Tongue (tissue), 2 donors: Measurements from ENCODE around the gene ETF1. TPM values are rescaled to one million over a fixed set of nuclear protein-coding genes. Genes with fewer than 3 reads are reported as not detected.
A peak's percentile ranks its signal among the peaks of the same experiment; 100 is the strongest.

Experiments used
- DNase-seq: peaks from one replicate; pipeline ENCODE4 v3.0.0-alpha.2; 2015
- total RNA-seq: library from RNA; depleted of rRNA; stranded (reverse); fragments of >200 nt; gene quantifications from one replicate; pipeline ENCODE4 v1.2.3, GENCODE V29; 2014

ETF1 gene
- total RNA-seq, 1 donor from 2014 or later: 57.7 TPM

GRCh38 chr5:138563340-138564118, 20.5 kb upstream of the ETF1 start:
- DNase-seq: no peak

DNA sequence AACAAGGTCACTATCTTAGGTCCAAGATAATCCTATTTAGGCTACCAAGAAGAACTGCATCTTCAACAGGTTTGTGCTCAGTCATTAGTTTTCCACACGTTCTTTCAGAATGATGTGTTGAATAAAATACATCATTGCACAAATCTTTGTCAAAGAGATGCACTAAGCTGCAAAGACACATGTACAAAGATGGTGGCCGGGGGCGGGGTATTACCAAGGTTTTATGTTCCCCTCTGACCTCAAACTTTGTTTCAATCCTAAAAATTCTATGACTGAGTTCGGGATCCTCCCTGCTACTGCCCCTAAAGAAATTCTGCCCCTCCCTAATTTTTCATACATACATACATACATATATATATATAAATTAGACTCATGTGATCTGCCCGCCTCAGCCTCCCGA, 17.9 kb upstream of the ETF1 start:
- DNase-seq: no peak

DNA sequence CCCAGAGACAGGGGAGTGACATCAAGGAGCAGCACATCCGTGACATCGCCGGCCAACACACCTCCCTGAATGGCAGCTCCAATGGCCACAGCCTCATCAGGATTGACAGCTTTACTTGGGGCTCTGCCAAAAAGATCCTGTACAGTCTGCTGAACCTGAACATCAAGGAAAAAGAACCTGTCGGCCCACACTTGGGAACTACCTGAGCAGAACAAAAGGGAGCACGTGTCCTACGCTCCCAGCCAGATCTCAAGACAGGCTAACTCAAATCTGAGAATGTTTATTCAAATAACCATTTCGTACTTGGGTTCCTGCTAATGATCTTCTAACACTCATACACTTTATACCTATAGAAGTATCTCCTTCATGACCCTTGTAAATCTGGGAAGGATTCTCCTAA, 16.9 kb upstream of the ETF1 start:
- DNase-seq: peak; percentile 23

- no peak for DNase-seq
Observed at GRCh38 chr5:138557677-138558076, 14.6 kb upstream of the ETF1 start.

DNA sequence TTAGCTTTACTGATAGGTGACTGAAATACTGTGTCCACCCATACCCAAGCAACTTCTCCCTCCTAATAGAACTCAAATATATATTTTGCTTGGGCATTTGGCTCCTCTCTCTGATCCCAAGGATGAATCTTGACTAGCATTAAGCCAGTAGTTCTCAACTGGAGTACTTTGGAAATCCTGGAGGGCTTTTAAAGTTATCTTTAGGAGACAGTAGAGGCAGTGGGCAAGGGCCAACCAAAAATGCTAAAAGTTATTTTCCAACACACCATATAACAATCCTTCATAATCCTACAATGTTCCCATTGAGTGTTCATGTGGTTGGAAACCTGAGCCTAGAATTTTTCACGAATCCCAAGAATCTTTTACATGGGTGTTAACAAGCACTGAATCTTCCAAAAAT, 11.1 kb upstream of the ETF1 start:
- no peak for DNase-seq

DNA sequence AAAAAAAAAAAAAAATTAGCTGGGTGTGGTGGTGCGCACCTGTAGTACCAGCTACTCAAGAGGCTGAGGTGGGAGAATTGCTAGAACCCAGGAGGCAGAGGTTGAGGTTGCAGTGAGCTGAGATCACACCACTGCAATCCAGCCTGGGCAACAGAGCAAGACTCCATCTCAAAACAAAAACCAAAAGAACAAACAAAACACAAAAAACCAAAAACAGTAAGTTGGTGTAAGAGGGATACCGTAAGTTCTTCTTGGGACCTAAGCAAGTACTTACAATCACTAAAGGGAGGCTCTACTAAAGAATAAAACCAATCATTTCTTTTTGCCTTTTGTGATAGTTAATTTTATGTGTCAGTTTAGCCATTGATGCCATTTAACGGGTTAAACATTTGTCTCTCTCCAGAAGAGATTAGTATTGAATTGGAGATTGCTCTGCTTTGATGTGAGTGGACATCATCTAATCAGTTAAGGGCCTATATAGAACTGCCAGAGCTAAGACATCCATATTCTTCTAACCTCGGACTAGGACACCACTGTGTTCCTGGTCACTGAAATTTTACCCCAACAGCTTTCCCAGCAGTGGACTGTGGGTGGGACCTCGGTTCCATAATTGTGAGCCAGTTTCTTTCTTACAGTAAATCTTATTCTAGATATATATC, 10.5 kb upstream of the ETF1 start:
- no peak for DNase-seq

DNA sequence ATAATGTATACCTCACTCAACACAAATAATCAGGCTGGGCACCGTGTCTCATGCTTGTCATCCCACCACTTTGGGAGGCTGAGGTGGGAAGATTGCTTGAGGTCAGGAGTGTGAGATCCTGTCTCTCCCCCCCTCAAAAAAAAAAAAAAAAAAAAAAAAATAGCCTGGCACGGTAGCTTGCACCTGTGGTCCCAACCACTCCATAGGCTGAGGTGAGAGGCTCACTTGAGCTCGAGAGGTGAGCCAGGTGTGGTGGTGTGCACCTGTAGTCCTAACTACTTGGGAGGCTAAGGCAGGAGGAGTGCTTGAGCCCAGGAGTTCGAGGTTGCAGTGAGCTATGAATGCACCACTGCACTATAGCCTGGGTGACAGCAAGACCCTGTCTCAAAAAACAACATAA, 9.6 kb upstream of the ETF1 start:
- no peak for DNase-seq

GRCh38 chr5:138549414-138549813, 6.4 kb upstream of the ETF1 start:
- no peak for DNase-seq

GRCh38 chr5:138545919-138546562, 3.0 kb upstream of the ETF1 start:
- DNase-seq: no peak

DNA sequence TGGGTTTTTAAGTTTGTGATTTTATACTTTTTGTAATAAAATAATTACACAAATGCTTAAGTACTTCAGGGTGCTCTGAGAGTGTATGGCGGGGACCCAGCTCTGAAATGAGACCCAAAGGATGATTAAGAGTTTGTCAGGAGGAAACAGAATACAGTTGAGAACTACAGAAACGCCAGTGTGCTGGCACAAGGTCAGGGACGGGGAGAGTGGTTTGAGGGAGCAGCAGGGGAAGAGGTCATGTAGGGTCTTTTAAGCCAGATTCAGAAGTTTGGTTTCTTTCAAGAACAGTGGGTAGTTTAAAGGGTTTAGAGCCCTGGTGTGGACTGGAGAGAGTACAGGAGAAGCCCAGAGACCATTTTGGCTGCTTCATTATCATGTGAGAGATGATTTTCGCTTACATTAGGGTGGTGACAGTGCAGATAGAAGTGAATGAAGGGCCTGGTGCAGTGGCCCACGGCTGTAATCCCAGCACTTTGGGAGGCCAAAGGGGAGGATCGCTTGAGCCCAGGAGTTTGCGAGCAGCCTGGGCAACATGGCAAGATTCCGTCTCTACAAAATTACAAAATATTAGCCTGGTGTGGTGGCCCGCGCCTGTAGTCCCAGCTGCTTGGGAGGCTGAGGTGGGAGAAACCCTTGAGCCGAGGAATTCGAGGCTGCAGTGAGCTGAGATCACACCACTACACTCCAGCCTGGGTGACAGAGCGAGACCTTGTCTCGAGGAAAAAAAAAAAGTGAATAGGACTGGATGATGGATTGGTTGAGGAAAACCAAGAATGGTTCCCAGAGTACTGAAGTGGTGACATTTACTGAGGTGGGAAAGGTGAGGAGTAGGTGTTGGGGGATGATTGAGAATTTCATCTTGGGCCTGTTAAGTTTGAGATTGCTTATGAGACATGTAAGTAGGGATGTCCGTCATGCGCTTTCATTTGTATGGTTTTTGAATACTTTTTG, 1.4 kb upstream of the ETF1 start:
- peak; percentile 20 for DNase-seq

- no peak for DNase-seq
Observed at GRCh38 chr5:138543730-138544104, 681 bp upstream of the ETF1 start.

GRCh38 chr5:138542180-138542955, 668 bp downstream of the ETF1 start:
- DNase-seq: peak; percentile 20

- peak; percentile 17 for DNase-seq
Observed at GRCh38 chr5:138541511-138542179, 1.4 kb downstream of the ETF1 start.

GRCh38 chr5:138539791-138540190, 3.2 kb downstream of the ETF1 start:
- no peak for DNase-seq

GRCh38 chr5:138538943-138539627, 4.0 kb downstream of the ETF1 start:
- DNase-seq: no peak

- no peak for DNase-seq
Observed at GRCh38 chr5:138536665-138537315, 6.2 kb downstream of the ETF1 start.

- DNase-seq: no peak
Observed at GRCh38 chr5:138536215-138536614, 6.8 kb downstream of the ETF1 start.

- DNase-seq: no peak
Observed at GRCh38 chr5:138533973-138534941, 8.8 kb downstream of the ETF1 start.

- DNase-seq: no peak
Observed at GRCh38 chr5:138529812-138530211, 13.2 kb downstream of the ETF1 start.
